Dedifferentiated amniotic fluid mesenchymal stem cell (primary cell): ENCODE results near the gene ARHGEF12.

ENCODE experiments used
- DNase-seq: peaks from one replicate; pipeline ENCODE4 v3.0.0-alpha.2; 2016; ENCODE audit errors: extremely low spot score

Gene ARHGEF12

GRCh38 chr11:120536797-120537169, 200.6 kb downstream of the ARHGEF12 start:
- no peak for DNase-seq

GRCh38 chr11:120537996-120538395, 201.8 kb downstream of the ARHGEF12 start:
- no peak for DNase-seq

- no peak for DNase-seq
Observed at GRCh38 chr11:120538707-120539106, 202.5 kb downstream of the ARHGEF12 start.
